Stomach (tissue), 4 donors: ENCODE data around the gene ACVR1.

Source experiments
- POLR2A ChIP-seq, 4 donors: fragments of 450-650 bp; IDR thresholded peaks; one replicate each; pipeline ENCODE4 v1.6.1; 2016; ENCODE audit warnings: antibody characterized with exemption in 4 of 4, control low read depth in 2 of 4, mild to moderate bottlenecking in 1 of 4, moderate library complexity in 1 of 4
- TF ChIP-seq, protein P1 (sequence below), 7 experiments: fragments of 450-650 bp in 4 of 7; fragments of 200-600 bp in 3 of 7; sonication (generic) in 3 of 7; IDR thresholded peaks; one replicate each; pipeline ENCODE4 v1.5.1; 2016 to 2019; ENCODE audit warnings: antibody characterized with exemption in 7 of 7, control low read depth in 2 of 7, mild to moderate bottlenecking in 1 of 7

DNA sequence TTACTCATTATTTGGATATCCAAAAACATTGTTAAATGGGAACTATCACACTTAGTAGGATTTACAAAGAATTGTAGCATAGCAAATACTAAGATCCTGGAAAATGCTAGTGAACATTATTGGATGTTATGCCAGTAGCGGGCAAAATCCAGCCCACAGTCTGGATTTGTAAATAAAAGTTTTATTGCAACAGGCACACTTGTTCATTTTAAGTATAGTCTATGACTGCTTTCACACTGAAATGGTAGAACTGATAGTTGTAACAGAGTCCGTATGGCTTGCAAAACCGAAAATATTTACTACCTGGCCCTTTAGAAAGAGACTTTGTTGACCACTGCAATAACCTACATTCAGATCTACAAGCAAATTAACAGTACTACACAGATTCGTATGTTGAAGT, 53.6 kb downstream of the ACVR1 start:
- TF ChIP-seq, protein P1, sequence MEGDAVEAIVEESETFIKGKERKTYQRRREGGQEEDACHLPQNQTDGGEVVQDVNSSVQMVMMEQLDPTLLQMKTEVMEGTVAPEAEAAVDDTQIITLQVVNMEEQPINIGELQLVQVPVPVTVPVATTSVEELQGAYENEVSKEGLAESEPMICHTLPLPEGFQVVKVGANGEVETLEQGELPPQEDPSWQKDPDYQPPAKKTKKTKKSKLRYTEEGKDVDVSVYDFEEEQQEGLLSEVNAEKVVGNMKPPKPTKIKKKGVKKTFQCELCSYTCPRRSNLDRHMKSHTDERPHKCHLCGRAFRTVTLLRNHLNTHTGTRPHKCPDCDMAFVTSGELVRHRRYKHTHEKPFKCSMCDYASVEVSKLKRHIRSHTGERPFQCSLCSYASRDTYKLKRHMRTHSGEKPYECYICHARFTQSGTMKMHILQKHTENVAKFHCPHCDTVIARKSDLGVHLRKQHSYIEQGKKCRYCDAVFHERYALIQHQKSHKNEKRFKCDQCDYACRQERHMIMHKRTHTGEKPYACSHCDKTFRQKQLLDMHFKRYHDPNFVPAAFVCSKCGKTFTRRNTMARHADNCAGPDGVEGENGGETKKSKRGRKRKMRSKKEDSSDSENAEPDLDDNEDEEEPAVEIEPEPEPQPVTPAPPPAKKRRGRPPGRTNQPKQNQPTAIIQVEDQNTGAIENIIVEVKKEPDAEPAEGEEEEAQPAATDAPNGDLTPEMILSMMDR (IDR thresholded peaks at IDR 0.05) = no peak
- TF ChIP-seq POLR2A (IDR thresholded peaks at IDR 0.05) = no peak
